K562 treated with DMSO at 1 percent for 12 hours (cell line): ENCODE results near the gene TMEM53. TPM values are rescaled to one million over a fixed set of nuclear protein-coding genes. Genes with fewer than 3 reads are reported as not detected.

ENCODE experiments used
- total RNA-seq: library from RNA; unstranded; fragments of 300-600 nt; gene quantifications from 2 replicates; pipeline ENCODE4 v1.2.3, GENCODE V29; 2022; ENCODE audit not compliant: insufficient read depth

The TMEM53 gene
- 11.5 and 13.9 TPM in 2 replicates for total RNA-seq

DNA sequence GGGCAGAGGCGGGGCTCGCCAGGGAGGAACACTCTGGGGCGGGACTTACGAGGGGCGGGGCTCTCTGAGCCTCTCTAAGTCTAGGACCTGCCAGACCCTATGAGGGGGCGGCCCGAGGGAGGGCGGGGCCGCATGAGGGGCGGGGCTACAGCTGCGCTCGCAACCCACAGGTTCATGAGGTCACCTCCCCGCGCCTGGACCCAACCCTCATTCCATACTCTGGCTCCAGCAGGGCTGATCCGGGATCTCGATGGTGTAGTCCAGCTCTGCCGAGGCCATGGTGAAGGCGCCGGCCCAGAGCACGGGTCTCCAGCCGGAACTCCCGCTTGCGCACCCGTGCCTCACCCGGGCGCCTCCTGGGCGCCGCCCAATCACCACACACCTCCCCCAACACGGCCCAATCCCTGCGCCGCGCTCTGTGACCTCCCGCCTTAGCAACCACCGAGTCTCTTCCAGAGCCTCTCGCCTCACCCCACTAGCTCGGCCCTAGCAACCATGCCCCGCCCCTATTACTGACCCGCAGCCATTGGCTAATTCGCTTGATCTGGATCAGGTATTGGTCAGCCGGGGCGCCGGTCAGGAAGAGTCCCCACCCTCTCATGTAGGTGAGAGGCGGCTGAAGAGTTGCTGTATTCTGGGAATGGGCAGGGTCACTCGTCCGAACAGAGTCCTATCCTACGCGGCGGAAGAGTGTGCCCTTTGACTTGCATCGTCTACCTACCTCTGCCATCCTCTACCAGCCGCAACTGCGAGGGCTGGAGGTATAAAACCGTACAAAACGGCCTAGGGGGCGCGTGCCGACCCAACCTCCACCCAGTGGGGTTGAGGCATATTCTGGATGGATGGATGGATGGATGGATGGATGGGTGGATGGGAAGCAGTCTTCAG is at the start of gene TMEM53, which contains the start of gene ARMH1:
TSS of gene TMEM53 (minus strand) at position 369 of the 888 bp plus-strand sequence. CDS start at position 279, 90 bp downstream.
TSS of gene ARMH1 (plus strand) at position 602 of the 888 bp plus-strand sequence. CDS start 14,984 bp downstream, outside the sequence.

Other genes with a start within 250 kb of the TMEM53 start
- not detected in 2 replicates for gene ARMH1, start 233 bp upstream of the TMEM53 start, total RNA-seq
- not detected in 2 replicates for gene RNU5D-1, start 56.7 kb upstream of the TMEM53 start, total RNA-seq
- gene KIF2C, start 65.4 kb upstream of the TMEM53 start, total RNA-seq = 147 and 212 TPM in 2 replicates
- 5,947 and 7,007 TPM in 2 replicates for gene RPS8, start 101.1 kb upstream of the TMEM53 start, total RNA-seq
- gene BEST4, start 113.7 kb upstream of the TMEM53 start, total RNA-seq = not detected in 2 replicates
- gene PLK3, start 125.9 kb upstream of the TMEM53 start, total RNA-seq = 20.0 and 20.4 TPM in 2 replicates
- not detected in 2 replicates for gene DYNLT4, start 132.9 kb upstream of the TMEM53 start, total RNA-seq
- 1.6 and 3.0 TPM in 2 replicates for gene BTBD19, start 134.0 kb upstream of the TMEM53 start, total RNA-seq
- 0.58 and 1.1 TPM in 2 replicates for gene PTCH2, start 168.8 kb upstream of the TMEM53 start, total RNA-seq